ENCODE results near the gene ZFAND5. TPM values are rescaled to one million over a fixed set of nuclear protein-coding genes. Genes with fewer than 3 reads are reported as not detected.

ZFAND5 gene
- total RNA-seq, 1 experiment from 2014 or later, result 185 TPM

DNA sequence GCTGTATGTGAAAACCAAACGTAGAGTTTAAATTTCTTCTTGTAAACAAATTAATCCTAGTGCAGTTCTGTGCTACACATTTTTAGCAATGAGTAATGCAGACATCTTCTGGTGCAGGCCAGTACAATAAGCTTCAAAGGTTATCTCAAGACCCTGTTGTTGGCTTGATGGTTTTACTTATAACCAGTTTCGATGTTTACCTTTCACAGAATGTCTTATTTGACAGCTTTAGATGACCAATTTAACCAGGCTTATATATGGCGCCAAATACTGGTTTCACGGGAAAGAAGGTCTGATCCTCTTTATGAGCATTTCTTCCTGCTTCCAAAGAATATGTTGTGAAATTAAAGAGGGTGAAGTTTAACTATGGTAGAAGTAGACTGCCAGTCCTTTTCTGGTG lies 9.9 kb downstream of the ZFAND5 start:
- no TSS peak for BruUV-seq (replicated peaks)
- DNase-seq (ENCODE audit: low read depth, low spot score), result no peak
- Histone ChIP-seq H3K9me3 (ENCODE audit: control insufficient read depth, insufficient read depth, low read depth, low read length) (no peaks in the 10 kb centered on the region), H3K27ac (ENCODE audit: low read length) (peak overlapping the region; percentile 48; the same call in 1 of the 2 replicates), H3K36me3 (ENCODE audit: control insufficient read depth, insufficient read depth, low read length) (peaks cover 40% of the 10 kb centered on the region), H3K4me3 (ENCODE audit: low read depth in 2 of 2, low read length in 2 of 2) (no peak overlapping the region), H3K4me1 (ENCODE audit: control insufficient read depth, insufficient read depth, low read length) (peaks cover 80% of the 10 kb centered on the region), H3K27me3 (ENCODE audit: control insufficient read depth, insufficient read depth, low read length) (no peaks in the 10 kb centered on the region)
- in situ Hi-C loops (cut with HindIII; ENCODE audit: low pct_unique_long_range_greater_than_20kb, low sequenced_read_pairs), result no loop called here
- ATAC-seq, result no peak
- ChIA-PET CTCF (no interaction called here), POLR2A (no interaction called here)
- intact Hi-C loops (cut with micrococcal nuclease; ENCODE audit: unreplicated experiment), result loop anchor here (10.0 kb wide), 1 partner anchor 70 kb away; no protein-coding TSS in a partner anchor
- TF ChIP-seq, protein P1, sequence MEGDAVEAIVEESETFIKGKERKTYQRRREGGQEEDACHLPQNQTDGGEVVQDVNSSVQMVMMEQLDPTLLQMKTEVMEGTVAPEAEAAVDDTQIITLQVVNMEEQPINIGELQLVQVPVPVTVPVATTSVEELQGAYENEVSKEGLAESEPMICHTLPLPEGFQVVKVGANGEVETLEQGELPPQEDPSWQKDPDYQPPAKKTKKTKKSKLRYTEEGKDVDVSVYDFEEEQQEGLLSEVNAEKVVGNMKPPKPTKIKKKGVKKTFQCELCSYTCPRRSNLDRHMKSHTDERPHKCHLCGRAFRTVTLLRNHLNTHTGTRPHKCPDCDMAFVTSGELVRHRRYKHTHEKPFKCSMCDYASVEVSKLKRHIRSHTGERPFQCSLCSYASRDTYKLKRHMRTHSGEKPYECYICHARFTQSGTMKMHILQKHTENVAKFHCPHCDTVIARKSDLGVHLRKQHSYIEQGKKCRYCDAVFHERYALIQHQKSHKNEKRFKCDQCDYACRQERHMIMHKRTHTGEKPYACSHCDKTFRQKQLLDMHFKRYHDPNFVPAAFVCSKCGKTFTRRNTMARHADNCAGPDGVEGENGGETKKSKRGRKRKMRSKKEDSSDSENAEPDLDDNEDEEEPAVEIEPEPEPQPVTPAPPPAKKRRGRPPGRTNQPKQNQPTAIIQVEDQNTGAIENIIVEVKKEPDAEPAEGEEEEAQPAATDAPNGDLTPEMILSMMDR (IDR thresholded peaks at IDR 0.05), result no peak
- no peak for TF ChIP-seq POLR2AphosphoS5 (IDR thresholded peaks at IDR 0.05; ENCODE audit: low read depth, low read length)
- no peak for TF ChIP-seq TCF7L2 (IDR thresholded peaks at IDR 0.05; ENCODE audit: low read depth, low read length)
- TF ChIP-seq, protein P2, sequence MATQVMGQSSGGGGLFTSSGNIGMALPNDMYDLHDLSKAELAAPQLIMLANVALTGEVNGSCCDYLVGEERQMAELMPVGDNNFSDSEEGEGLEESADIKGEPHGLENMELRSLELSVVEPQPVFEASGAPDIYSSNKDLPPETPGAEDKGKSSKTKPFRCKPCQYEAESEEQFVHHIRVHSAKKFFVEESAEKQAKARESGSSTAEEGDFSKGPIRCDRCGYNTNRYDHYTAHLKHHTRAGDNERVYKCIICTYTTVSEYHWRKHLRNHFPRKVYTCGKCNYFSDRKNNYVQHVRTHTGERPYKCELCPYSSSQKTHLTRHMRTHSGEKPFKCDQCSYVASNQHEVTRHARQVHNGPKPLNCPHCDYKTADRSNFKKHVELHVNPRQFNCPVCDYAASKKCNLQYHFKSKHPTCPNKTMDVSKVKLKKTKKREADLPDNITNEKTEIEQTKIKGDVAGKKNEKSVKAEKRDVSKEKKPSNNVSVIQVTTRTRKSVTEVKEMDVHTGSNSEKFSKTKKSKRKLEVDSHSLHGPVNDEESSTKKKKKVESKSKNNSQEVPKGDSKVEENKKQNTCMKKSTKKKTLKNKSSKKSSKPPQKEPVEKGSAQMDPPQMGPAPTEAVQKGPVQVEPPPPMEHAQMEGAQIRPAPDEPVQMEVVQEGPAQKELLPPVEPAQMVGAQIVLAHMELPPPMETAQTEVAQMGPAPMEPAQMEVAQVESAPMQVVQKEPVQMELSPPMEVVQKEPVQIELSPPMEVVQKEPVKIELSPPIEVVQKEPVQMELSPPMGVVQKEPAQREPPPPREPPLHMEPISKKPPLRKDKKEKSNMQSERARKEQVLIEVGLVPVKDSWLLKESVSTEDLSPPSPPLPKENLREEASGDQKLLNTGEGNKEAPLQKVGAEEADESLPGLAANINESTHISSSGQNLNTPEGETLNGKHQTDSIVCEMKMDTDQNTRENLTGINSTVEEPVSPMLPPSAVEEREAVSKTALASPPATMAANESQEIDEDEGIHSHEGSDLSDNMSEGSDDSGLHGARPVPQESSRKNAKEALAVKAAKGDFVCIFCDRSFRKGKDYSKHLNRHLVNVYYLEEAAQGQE (IDR thresholded peaks at IDR 0.05; ENCODE audit: insufficient read depth in 1 of 2, low read depth in 2 of 2, low read length in 1 of 2), result no peak
- no peak for TF ChIP-seq SIN3A (IDR thresholded peaks at IDR 0.05; ENCODE audit: borderline replicate concordance, insufficient read depth, low read depth, low read length)

- peaks cover 37% of the 10 kb centered on the region for H3K36me3 ChIP-seq (ENCODE audit: control insufficient read depth, insufficient read depth, low read length)
- no peak overlapping the region for H3K4me3 ChIP-seq (ENCODE audit: low read depth in 2 of 2, low read length in 2 of 2)
- DNase-seq (ENCODE audit: low read depth, low spot score) (no peak), ATAC-seq (no peak)
- no peaks in the 10 kb centered on the region for H3K27me3 ChIP-seq (ENCODE audit: control insufficient read depth, insufficient read depth, low read length)
- H3K4me1 ChIP-seq (ENCODE audit: control insufficient read depth, insufficient read depth, low read length), result peaks cover 77% of the 10 kb centered on the region
- H3K9me3 ChIP-seq (ENCODE audit: control insufficient read depth, insufficient read depth, low read depth, low read length), result no peaks in the 10 kb centered on the region
- intact Hi-C loops (cut with micrococcal nuclease; ENCODE audit: unreplicated experiment), result loop anchor here (10.0 kb wide), 1 partner anchor 70 kb away; no protein-coding TSS in a partner anchor
- in situ Hi-C loops (cut with HindIII; ENCODE audit: low pct_unique_long_range_greater_than_20kb, low sequenced_read_pairs), result no loop called here
- TF ChIP-seq POLR2AphosphoS5 (IDR thresholded peaks at IDR 0.05; ENCODE audit: low read depth, low read length), result 0 out of 2 replicates have a peak, but pooled peaks have one; percentile 36
- no peak for TF ChIP-seq TCF7L2 (IDR thresholded peaks at IDR 0.05; ENCODE audit: low read depth, low read length)
- TF ChIP-seq, protein P1 (IDR thresholded peaks at IDR 0.05), result no peak
- CTCF ChIA-PET, result no interaction called here
- POLR2A ChIA-PET, result no interaction called here
- BruUV-seq (replicated peaks), result no TSS peak
- H3K27ac ChIP-seq (ENCODE audit: low read length), result peak overlapping the region; percentile 48; the same call in 1 of the 2 replicates
These were observed 10.3 kb downstream of the ZFAND5 start for GRCh38 chr9:72354704-72355103.
